SU-DHL-6 (cell line): ENCODE results near the gene OR8B3.
"Not testable (repeated sequence)": the region's sequence is repeated elsewhere in the genome, so short reads cannot be mapped to it uniquely, and the experiment has no call there.

Experiments used
- H2AFZ ChIP-seq: fragments of 200-600 bp; sonication (generic); 2 replicates; pipeline ENCODE4 v1.6.1; 2014; ENCODE audit warnings: low read depth, mild to moderate bottlenecking, moderate library complexity, mixed read lengths, antibody characterized with exemption, low read length; ENCODE audit not compliant: severe bottlenecking
- H3F3A ChIP-seq: fragments of 200-600 bp; shearing (Covaris generic); 2 replicates; pipeline ENCODE4 v1.6.0; 2016; ENCODE audit warnings: antibody characterized with exemption, mild to moderate bottlenecking; ENCODE audit not compliant: insufficient read depth
- H3K27ac ChIP-seq: fragments of 200-600 bp; sonication (generic); 2 replicates; pipeline ENCODE4 v1.5.1; 2016; ENCODE audit warnings: low read depth, mild to moderate bottlenecking, low read length, moderate library complexity, mixed read lengths
- H3K27me3 ChIP-seq: fragments of 200-600 bp; sonication (generic), shearing (Covaris generic); 2 replicates; pipeline ENCODE4 v1.6.0; 2014; ENCODE audit warnings: mild to moderate bottlenecking, low read length
- H3K36me3 ChIP-seq: fragments of 200-600 bp; sonication (generic); 2 replicates; pipeline ENCODE4 v1.6.1; 2014; ENCODE audit warnings: mild to moderate bottlenecking, low read length, mixed read lengths
- H3K4me2 ChIP-seq: fragments of 300-600, 200-600 bp; shearing (Covaris generic), sonication (generic); 2 replicates; pipeline ENCODE4 v1.6.0; 2014; ENCODE audit warnings: low read length, low read depth, mild to moderate bottlenecking; ENCODE audit not compliant: poor library complexity, severe bottlenecking
- H3K4me3 ChIP-seq: fragments of 200-600 bp; sonication (generic); 2 replicates; pipeline ENCODE4 v1.5.1; 2014; ENCODE audit warnings: antibody characterized with exemption, low read length, mild to moderate bottlenecking, mixed read lengths; ENCODE audit not compliant: insufficient read depth, poor library complexity, severe bottlenecking
- H3K79me2 ChIP-seq: fragments of 200-600 bp; sonication (generic); 2 replicates; pipeline ENCODE4 v1.6.1; 2014; ENCODE audit warnings: mild to moderate bottlenecking, low read length, moderate library complexity; ENCODE audit not compliant: insufficient read depth
- H3K9ac ChIP-seq: fragments of 200-600 bp; sonication (generic); 2 replicates; pipeline ENCODE4 v1.7.0; 2014; ENCODE audit warnings: mild to moderate bottlenecking, low read length
- H3K9me2 ChIP-seq: fragments of 200-600 bp; sonication (generic); replicated peaks from 2 replicates; pipeline ENCODE4 v1.6.1; 2014; ENCODE audit warnings: low read length; ENCODE audit not compliant: insufficient read depth
- H3K9me3 ChIP-seq: fragments of 200-600 bp; sonication (generic); 2 replicates; pipeline ENCODE4 v1.6.1; 2014; ENCODE audit warnings: low read length, mixed read lengths; ENCODE audit not compliant: insufficient read depth
- H4K20me1 ChIP-seq: fragments of 200-600 bp; sonication (generic); 2 replicates; pipeline ENCODE4 v1.6.1; 2014; ENCODE audit warnings: low read depth, mild to moderate bottlenecking, antibody characterized with exemption, low read length, moderate library complexity, mixed read lengths
- CTCF ChIP-seq: fragments of 200-600 bp; sonication (generic); IDR thresholded peaks from one replicate; pipeline ENCODE4 v1.5.1; 2017; ENCODE audit warnings: antibody characterized with exemption, mild to moderate bottlenecking, low read length, moderate library complexity; ENCODE audit not compliant: insufficient read depth, poor library complexity, severe bottlenecking
- EZH2phosphoT487 ChIP-seq: fragments of 200-600 bp; sonication (generic), shearing (Covaris generic); conservative IDR thresholded peaks from 2 replicates; pipeline ENCODE4 v1.6.1; 2018; ENCODE audit warnings: mild to moderate bottlenecking, antibody characterized with exemption, low read length, moderate library complexity, mixed read lengths

Gene OR8B3

GRCh38 chr11:124394408-124394807 is 4.4 kb downstream of the OR8B3 start:
- H2AFZ ChIP-seq, result no peak overlapping the region

GRCh38 chr11:124384399-124384798 is 14.4 kb downstream of the OR8B3 start, which contains the start of gene OR8B2:
Gene OR8B2 (minus strand): TSS chr11:124384499. CDS start chr11:124383343, 1,156 bp downstream.
- H3K4me3 ChIP-seq, result no peak within 1 kb of the TSS
- H3K79me2 ChIP-seq, result no peaks in the 10 kb centered on the region
- no peak within 1 kb of the TSS for H3K4me2 ChIP-seq
- H3K27me3 ChIP-seq, result no peaks in the 10 kb centered on the region
- H3F3A ChIP-seq, result no peaks in the 10 kb centered on the region
- no peak within 1 kb of the TSS for H2AFZ ChIP-seq
- H3K9me3 ChIP-seq, result no peaks in the 10 kb centered on the region
- no peak within 1 kb of the TSS for H3K9ac ChIP-seq
- H3K9me2 ChIP-seq, result peaks cover 3% of the 10 kb centered on the region; the same call in 1 of the 2 replicates
- H3K27ac ChIP-seq, result no peak within 1 kb of the TSS
- no peaks in the 10 kb centered on the region for H3K36me3 ChIP-seq
- TF ChIP-seq EZH2phosphoT487, result no peak
- TF ChIP-seq CTCF, result no peak
- no peaks in the 10 kb centered on the region for H4K20me1 ChIP-seq

More at GRCh38 chr11:124394408-124394807, 4.4 kb downstream of the OR8B3 start:
- Histone ChIP-seq H3K9me2 (no peaks in the 10 kb centered on the region), H3K9me3 (no peaks in the 10 kb centered on the region), H3K9ac (no peak overlapping the region), H3K27ac (no peak overlapping the region), H4K20me1 (no peaks in the 10 kb centered on the region), H3F3A (no peaks in the 10 kb centered on the region), H3K4me2 (no peak overlapping the region), H3K79me2 (no peaks in the 10 kb centered on the region), H3K36me3 (no peaks in the 10 kb centered on the region), H3K27me3 (no peaks in the 10 kb centered on the region), H3K4me3 (no peak overlapping the region)
- TF ChIP-seq EZH2phosphoT487 (no peak), CTCF (no peak)

GRCh38 chr11:124382857-124383256 is 16.0 kb downstream of the OR8B3 start:
- H4K20me1 ChIP-seq, H3K27me3 ChIP-seq, H2AFZ ChIP-seq, H3K79me2 ChIP-seq, H3K4me2 ChIP-seq, H3K9ac ChIP-seq, H3F3A ChIP-seq, H3K9me3 ChIP-seq, H3K9me2 ChIP-seq, H3K36me3 ChIP-seq, H3K27ac ChIP-seq, H3K4me3 ChIP-seq: not testable (repeated sequence)

GRCh38 chr11:124380585-124380984 is 18.2 kb downstream of the OR8B3 start:
- Histone ChIP-seq H3K9me3 (no peaks in the 10 kb centered on the region), H3K27me3 (no peaks in the 10 kb centered on the region), H3K9me2 (0 out of 2 replicates have a peak, but pooled peaks cover 3% of the 10 kb centered on the region), H2AFZ (no peak overlapping the region), H3K27ac (no peak overlapping the region), H4K20me1 (no peaks in the 10 kb centered on the region), H3K4me3 (no peak overlapping the region), H3K9ac (no peak overlapping the region), H3F3A (no peaks in the 10 kb centered on the region), H3K4me2 (no peak overlapping the region), H3K36me3 (no peaks in the 10 kb centered on the region), H3K79me2 (no peaks in the 10 kb centered on the region)
- TF ChIP-seq EZH2phosphoT487, result no peak
- TF ChIP-seq CTCF, result no peak
